Measurements from ENCODE around the gene SUMO2. TPM values are rescaled to one million over a fixed set of nuclear protein-coding genes. Genes with fewer than 3 reads are reported as not detected.

Gene SUMO2
- total and polyA plus RNA-seq, 9 of the 15 experiments (the other 6 are each of a cell fraction or from before 2014, with no cell fraction given): 157 to 733 (median 419) TPM

DNA sequence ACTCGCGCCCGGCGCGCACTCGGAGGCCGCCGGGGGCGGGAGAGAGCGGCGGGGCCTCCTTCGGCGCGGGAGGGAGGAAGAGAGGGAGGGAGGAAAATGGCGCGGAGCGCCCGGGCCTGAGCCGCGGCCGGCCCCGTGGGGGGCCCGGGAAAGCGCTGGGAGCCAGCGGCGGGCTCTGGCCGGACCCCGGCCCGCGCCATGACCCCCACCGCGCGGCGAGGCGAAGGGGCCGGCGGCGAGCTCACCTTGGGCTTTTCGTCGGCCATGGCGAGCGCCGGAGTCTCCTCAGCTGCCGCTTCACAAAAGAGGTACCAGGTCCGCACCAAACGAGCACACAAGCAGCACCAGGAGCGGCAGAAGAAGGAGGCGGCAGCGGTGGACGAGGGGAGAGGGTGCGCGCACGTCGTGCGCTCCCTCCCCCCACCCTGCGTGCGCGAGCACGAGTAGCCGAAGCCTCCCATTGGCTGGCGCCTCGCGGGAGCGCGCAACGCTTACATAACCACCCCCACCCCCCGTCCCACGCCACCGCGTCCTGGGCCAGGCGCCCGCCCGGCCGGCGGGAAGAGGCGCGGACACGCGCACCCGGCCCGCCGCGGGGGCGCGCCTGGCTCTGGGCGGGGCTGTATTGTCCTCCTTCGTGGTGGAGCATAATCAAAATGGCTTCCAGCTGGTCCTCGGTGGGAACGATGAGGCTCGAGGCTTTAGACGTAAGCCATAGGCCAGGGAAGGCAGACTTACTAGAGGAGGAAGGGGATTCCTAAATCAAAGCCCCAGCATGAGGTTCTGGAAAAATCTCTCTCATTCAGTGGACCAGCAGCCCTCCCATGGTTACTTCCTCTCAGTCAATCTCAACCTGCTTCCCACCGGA, at the start of gene SUMO2 (continued):
- TF ChIP-seq, protein P1, sequence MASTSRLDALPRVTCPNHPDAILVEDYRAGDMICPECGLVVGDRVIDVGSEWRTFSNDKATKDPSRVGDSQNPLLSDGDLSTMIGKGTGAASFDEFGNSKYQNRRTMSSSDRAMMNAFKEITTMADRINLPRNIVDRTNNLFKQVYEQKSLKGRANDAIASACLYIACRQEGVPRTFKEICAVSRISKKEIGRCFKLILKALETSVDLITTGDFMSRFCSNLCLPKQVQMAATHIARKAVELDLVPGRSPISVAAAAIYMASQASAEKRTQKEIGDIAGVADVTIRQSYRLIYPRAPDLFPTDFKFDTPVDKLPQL (IDR thresholded peaks at IDR 0.05; ENCODE audit: extremely low read depth, insufficient read length): no peak
- no peak for TF ChIP-seq SRSF7 (optimal IDR thresholded peaks at IDR 0.05; ENCODE audit: low read depth, low read length)
- TF ChIP-seq ZNF57 (CRISPR knock-in tag; IDR thresholded peaks at IDR 0.05): no peak
- TF ChIP-seq, protein P2, sequence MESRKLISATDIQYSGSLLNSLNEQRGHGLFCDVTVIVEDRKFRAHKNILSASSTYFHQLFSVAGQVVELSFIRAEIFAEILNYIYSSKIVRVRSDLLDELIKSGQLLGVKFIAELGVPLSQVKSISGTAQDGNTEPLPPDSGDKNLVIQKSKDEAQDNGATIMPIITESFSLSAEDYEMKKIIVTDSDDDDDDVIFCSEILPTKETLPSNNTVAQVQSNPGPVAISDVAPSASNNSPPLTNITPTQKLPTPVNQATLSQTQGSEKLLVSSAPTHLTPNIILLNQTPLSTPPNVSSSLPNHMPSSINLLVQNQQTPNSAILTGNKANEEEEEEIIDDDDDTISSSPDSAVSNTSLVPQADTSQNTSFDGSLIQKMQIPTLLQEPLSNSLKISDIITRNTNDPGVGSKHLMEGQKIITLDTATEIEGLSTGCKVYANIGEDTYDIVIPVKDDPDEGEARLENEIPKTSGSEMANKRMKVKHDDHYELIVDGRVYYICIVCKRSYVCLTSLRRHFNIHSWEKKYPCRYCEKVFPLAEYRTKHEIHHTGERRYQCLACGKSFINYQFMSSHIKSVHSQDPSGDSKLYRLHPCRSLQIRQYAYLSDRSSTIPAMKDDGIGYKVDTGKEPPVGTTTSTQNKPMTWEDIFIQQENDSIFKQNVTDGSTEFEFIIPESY (CRISPR knock-in tag; IDR thresholded peaks at IDR 0.05): 0 out of 2 replicates have a peak, but pooled peaks have one; percentile 6
- no peak for TF ChIP-seq TEAD2 (tag; IDR thresholded peaks at IDR 0.05)
- TF ChIP-seq, protein P3, sequence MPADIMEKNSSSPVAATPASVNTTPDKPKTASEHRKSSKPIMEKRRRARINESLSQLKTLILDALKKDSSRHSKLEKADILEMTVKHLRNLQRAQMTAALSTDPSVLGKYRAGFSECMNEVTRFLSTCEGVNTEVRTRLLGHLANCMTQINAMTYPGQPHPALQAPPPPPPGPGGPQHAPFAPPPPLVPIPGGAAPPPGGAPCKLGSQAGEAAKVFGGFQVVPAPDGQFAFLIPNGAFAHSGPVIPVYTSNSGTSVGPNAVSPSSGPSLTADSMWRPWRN (IDR thresholded peaks at IDR 0.05; ENCODE audit: low read depth): no peak
- TF ChIP-seq NR1H2 (CRISPR knock-in tag; IDR thresholded peaks at IDR 0.05): no peak; the same call in 1 of the 2 replicates
- TF ChIP-seq CEBPB (tag; IDR thresholded peaks at IDR 0.05): peak; percentile 66
- TF ChIP-seq, protein P4, sequence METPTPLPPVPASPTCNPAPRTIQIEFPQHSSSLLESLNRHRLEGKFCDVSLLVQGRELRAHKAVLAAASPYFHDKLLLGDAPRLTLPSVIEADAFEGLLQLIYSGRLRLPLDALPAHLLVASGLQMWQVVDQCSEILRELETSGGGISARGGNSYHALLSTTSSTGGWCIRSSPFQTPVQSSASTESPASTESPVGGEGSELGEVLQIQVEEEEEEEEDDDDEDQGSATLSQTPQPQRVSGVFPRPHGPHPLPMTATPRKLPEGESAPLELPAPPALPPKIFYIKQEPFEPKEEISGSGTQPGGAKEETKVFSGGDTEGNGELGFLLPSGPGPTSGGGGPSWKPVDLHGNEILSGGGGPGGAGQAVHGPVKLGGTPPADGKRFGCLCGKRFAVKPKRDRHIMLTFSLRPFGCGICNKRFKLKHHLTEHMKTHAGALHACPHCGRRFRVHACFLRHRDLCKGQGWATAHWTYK (CRISPR knock-in tag; IDR thresholded peaks at IDR 0.05): peak; percentile 64; the same call in 1 of the 2 replicates
- 0 out of 2 replicates have a peak, but pooled peaks have one; percentile 63 for TF ChIP-seq DDX20 (tag; IDR thresholded peaks at IDR 0.05; ENCODE audit: low read depth)
- no peak for TF ChIP-seq HEY1 (CRISPR knock-in tag; IDR thresholded peaks at IDR 0.05; ENCODE audit: borderline replicate concordance)
- TF ChIP-seq ZNF311 (CRISPR knock-in tag; IDR thresholded peaks at IDR 0.05): peak; percentile 81
- TF ChIP-seq MAFF (IDR thresholded peaks at IDR 0.05; ENCODE audit: low read length): no peak
- peak; percentile 98 for TF ChIP-seq ZNF584 (CRISPR knock-in tag; IDR thresholded peaks at IDR 0.05; ENCODE audit: low read depth)
- peak; percentile 96 for TF ChIP-seq KAT7 (CRISPR knock-in tag; IDR thresholded peaks at IDR 0.05; ENCODE audit: borderline replicate concordance)
- no peak for TF ChIP-seq XRCC5 (IDR thresholded peaks at IDR 0.05; ENCODE audit: low read depth, low read length)
- TF ChIP-seq, protein P5, sequence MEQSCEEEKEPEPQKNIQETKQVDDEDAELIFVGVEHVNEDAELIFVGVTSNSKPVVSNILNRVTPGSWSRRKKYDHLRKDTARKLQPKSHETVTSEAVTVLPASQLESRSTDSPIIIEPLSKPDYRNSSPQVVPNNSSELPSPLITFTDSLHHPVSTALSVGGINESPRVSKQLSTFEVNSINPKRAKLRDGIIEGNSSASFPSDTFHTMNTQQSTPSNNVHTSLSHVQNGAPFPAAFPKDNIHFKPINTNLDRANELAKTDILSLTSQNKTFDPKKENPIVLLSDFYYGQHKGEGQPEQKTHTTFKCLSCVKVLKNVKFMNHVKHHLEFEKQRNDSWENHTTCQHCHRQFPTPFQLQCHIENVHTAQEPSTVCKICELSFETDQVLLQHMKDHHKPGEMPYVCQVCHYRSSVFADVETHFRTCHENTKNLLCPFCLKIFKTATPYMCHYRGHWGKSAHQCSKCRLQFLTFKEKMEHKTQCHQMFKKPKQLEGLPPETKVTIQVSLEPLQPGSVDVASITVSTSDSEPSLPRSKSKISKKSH (CRISPR knock-in tag; IDR thresholded peaks at IDR 0.05): no peak
- no peak for TF ChIP-seq ZNF445 (CRISPR knock-in tag; IDR thresholded peaks at IDR 0.05; ENCODE audit: low read depth)
- no peak for TF ChIP-seq ZNF165 (CRISPR knock-in tag; IDR thresholded peaks at IDR 0.05; ENCODE audit: borderline replicate concordance)
- TF ChIP-seq ZNF764 (CRISPR knock-in tag; IDR thresholded peaks at IDR 0.05; ENCODE audit: low read depth): no peak
- TF ChIP-seq ZNF24 (IDR thresholded peaks at IDR 0.05): no peak
- no peak for TF ChIP-seq SMARCA5 (IDR thresholded peaks at IDR 0.05)

All from K562 (cell line).